Lower lobe of right lung (tissue), 2 donors: ENCODE measurements around the gene ADAMTS13. TPM values are rescaled to one million over a fixed set of nuclear protein-coding genes. Genes with fewer than 3 reads are reported as not detected.

ENCODE experiments used
- ATAC-seq, 2 donors: fragments of 200-7000 bp; cut with Tn5 transposase; one replicate each; pipeline ENCODE4 v1.9.1; 2020 to 2022; ENCODE audit warnings: mild to moderate bottlenecking in 2 of 2, moderate library complexity in 2 of 2
- DNase-seq: peaks from one replicate; pipeline ENCODE4 v3.0.0-alpha.2; 2020
- H3K27ac ChIP-seq: fragments of 200-600 bp; one replicate; pipeline ENCODE4 v1.8.0; 2022
- H3K27me3 ChIP-seq: fragments of 200-600 bp; one replicate; pipeline ENCODE4 v1.8.0; 2022; ENCODE audit warnings: low read depth
- H3K36me3 ChIP-seq: fragments of 200-600 bp; one replicate; pipeline ENCODE4 v1.8.0; 2022; ENCODE audit warnings: mild to moderate bottlenecking
- H3K4me1 ChIP-seq: fragments of 200-600 bp; one replicate; pipeline ENCODE4 v1.8.0; 2022
- H3K4me3 ChIP-seq: fragments of 200-600 bp; one replicate; pipeline ENCODE4 v1.8.0; 2022; ENCODE audit warnings: mild to moderate bottlenecking
- H3K9me3 ChIP-seq: fragments of 200-600 bp; one replicate; pipeline ENCODE4 v1.8.0; 2022
- CTCF ChIP-seq: fragments of 200-600 bp; IDR thresholded peaks from one replicate; pipeline ENCODE4 v1.8.0; 2022; ENCODE audit warnings: antibody characterized with exemption, mild to moderate bottlenecking
- intact Hi-C: fragments of 100-400 bp; cut with DNase I; formaldehyde crosslinking; loops from one replicate; pipeline ENCODE4 v1.11.0; 2022
- total RNA-seq: library from RNA; stranded (reverse); fragmentation: NEBNext Ultra II Directional; extraction: Animal tissue kit (Norgen Biotek cat#: 25700); gene quantifications from one replicate; pipeline ENCODE4 v1.2.1, GENCODE V29; 2021
- donor health status: DM: no; HTN: yes; CAD: no; lungs with severe emphysema.

The ADAMTS13 gene
- total RNA-seq, 1 donor from 2014 or later: 1.9 TPM

GRCh38 chr9:133472753-133473378 is 50.7 kb downstream of the ADAMTS13 start:
- DNase-seq (no peak), ATAC-seq (no peak)
- TF ChIP-seq CTCF: no peak
- intact Hi-C loops: no loop called here
- no peak overlapping the region for H3K27ac ChIP-seq
- H3K9me3 ChIP-seq: no peaks in the 10 kb centered on the region
- H3K4me1 ChIP-seq: peaks cover 22% of the 10 kb centered on the region
- H3K4me3 ChIP-seq: no peak overlapping the region
- no peaks in the 10 kb centered on the region for H3K27me3 ChIP-seq
- peaks cover 47% of the 10 kb centered on the region for H3K36me3 ChIP-seq

- ATAC-seq (no peak), DNase-seq (no peak)
- peaks cover 38% of the 10 kb centered on the region for H3K36me3 ChIP-seq
- TF ChIP-seq CTCF: no peak
- no peaks in the 10 kb centered on the region for H3K9me3 ChIP-seq
- no peaks in the 10 kb centered on the region for H3K27me3 ChIP-seq
- H3K27ac ChIP-seq: no peak overlapping the region
- peaks cover 30% of the 10 kb centered on the region for H3K4me1 ChIP-seq
- intact Hi-C loops: no loop called here
- no peak overlapping the region for H3K4me3 ChIP-seq
Observed at GRCh38 chr9:133473743-133474142, 51.6 kb downstream of the ADAMTS13 start.

- Histone ChIP-seq H3K27me3 (no peaks in the 10 kb centered on the region), H3K36me3 (peaks cover 33% of the 10 kb centered on the region), H3K4me1 (peaks cover 33% of the 10 kb centered on the region), H3K4me3 (no peak overlapping the region), H3K9me3 (no peaks in the 10 kb centered on the region), H3K27ac (no peak overlapping the region)
- no peak for TF ChIP-seq CTCF
- intact Hi-C loops: no loop called here
- DNase-seq (no peak), ATAC-seq (no peak)
Observed at GRCh38 chr9:133474215-133474614, 52.0 kb downstream of the ADAMTS13 start.

GRCh38 chr9:133474853-133475252 is 52.7 kb downstream of the ADAMTS13 start:
- intact Hi-C loops: no loop called here
- Histone ChIP-seq H3K9me3 (no peaks in the 10 kb centered on the region), H3K4me1 (peaks cover 39% of the 10 kb centered on the region), H3K4me3 (no peak overlapping the region), H3K27ac (no peak overlapping the region), H3K36me3 (peaks cover 31% of the 10 kb centered on the region), H3K27me3 (no peaks in the 10 kb centered on the region)
- ATAC-seq (no peak), DNase-seq (no peak)
- TF ChIP-seq CTCF: no peak

- H3K36me3 ChIP-seq: peaks cover 31% of the 10 kb centered on the region
Observed at GRCh38 chr9:133475292-133476012, 53.3 kb downstream of the ADAMTS13 start.

More at GRCh38 chr9:133475292-133476012, 53.3 kb downstream of the ADAMTS13 start:
- H3K9me3 ChIP-seq: no peaks in the 10 kb centered on the region
- peaks cover 39% of the 10 kb centered on the region for H3K4me1 ChIP-seq
- no peak for TF ChIP-seq CTCF
- H3K4me3 ChIP-seq: no peak overlapping the region
- DNase-seq: no peak
- intact Hi-C loops: no loop called here
- no peak overlapping the region for H3K27ac ChIP-seq
- H3K27me3 ChIP-seq: no peaks in the 10 kb centered on the region
- no peak for ATAC-seq
